GM19025 (cell line): ENCODE results near the gene ST6GALNAC2.

ENCODE experiments used
- ATAC-seq: cut with Tn5 transposase; IDR thresholded peaks from one replicate; pipeline ENCODE4 v1.9.1; 2021; ENCODE audit warnings: mild to moderate bottlenecking, low read depth, moderate library complexity; ENCODE audit not compliant: unreplicated experiment

ST6GALNAC2 gene

GRCh38 chr17:76601065-76601464, 15.4 kb upstream of the ST6GALNAC2 start:
- no peak for ATAC-seq

GRCh38 chr17:76599694-76600460, 14.2 kb upstream of the ST6GALNAC2 start:
- no peak for ATAC-seq

GRCh38 chr17:76598004-76598439, 12.4 kb upstream of the ST6GALNAC2 start:
- ATAC-seq = no peak

GRCh38 chr17:76597156-76598003, 11.7 kb upstream of the ST6GALNAC2 start:
- no peak for ATAC-seq

- no peak for ATAC-seq
Measured at GRCh38 chr17:76594690-76595089, 9.0 kb upstream of the ST6GALNAC2 start.

GRCh38 chr17:76593959-76594358, 8.3 kb upstream of the ST6GALNAC2 start:
- ATAC-seq = no peak

- no peak for ATAC-seq
Measured at GRCh38 chr17:76593384-76593826, 7.7 kb upstream of the ST6GALNAC2 start.

GRCh38 chr17:76588182-76588581, 2.5 kb upstream of the ST6GALNAC2 start:
- no peak for ATAC-seq

- no peak for ATAC-seq
Measured at GRCh38 chr17:76586741-76587487, 1.3 kb upstream of the ST6GALNAC2 start.

- ATAC-seq = no peak
Measured at GRCh38 chr17:76585033-76585648, 519 bp downstream of the ST6GALNAC2 start.

GRCh38 chr17:76584427-76585032, 1.1 kb downstream of the ST6GALNAC2 start:
- ATAC-seq = no peak

GRCh38 chr17:76582660-76583059, 3.0 kb downstream of the ST6GALNAC2 start:
- no peak for ATAC-seq

- ATAC-seq = no peak
Measured at GRCh38 chr17:76581515-76581914, 4.1 kb downstream of the ST6GALNAC2 start.

GRCh38 chr17:76579281-76579680, 6.4 kb downstream of the ST6GALNAC2 start:
- ATAC-seq = no peak

GRCh38 chr17:76578376-76578775, 7.3 kb downstream of the ST6GALNAC2 start:
- no peak for ATAC-seq

- ATAC-seq = no peak
Measured at GRCh38 chr17:76577876-76578275, 7.8 kb downstream of the ST6GALNAC2 start.

GRCh38 chr17:76576189-76576588, 9.5 kb downstream of the ST6GALNAC2 start:
- ATAC-seq = no peak

GRCh38 chr17:76575570-76575969, 10.1 kb downstream of the ST6GALNAC2 start:
- ATAC-seq = no peak

GRCh38 chr17:76574166-76574565, 11.5 kb downstream of the ST6GALNAC2 start:
- no peak for ATAC-seq

GRCh38 chr17:76573096-76573495, 12.6 kb downstream of the ST6GALNAC2 start:
- ATAC-seq = no peak
